CD8-positive, alpha-beta memory T cell (primary cell): ENCODE results near the gene BHLHA9. TPM values are rescaled to one million over a fixed set of nuclear protein-coding genes. Genes with fewer than 3 reads are reported as not detected.
A peak's percentile ranks its signal among the peaks of the same experiment; 100 is the strongest.

Source experiments
- CTCF ChIA-PET: fragments of 350-600 bp; sonication (Branson Sonifier 250); formaldehyde crosslinking; loops from one replicate; lab custom pipeline; 2021; ENCODE audit warnings: antibody characterized with exemption; lab: Charles Lee
- POLR2A ChIA-PET: fragments of 350-600 bp; sonication (Branson Sonifier 250); formaldehyde crosslinking; loops from one replicate; lab custom pipeline; 2021; ENCODE audit warnings: antibody characterized with exemption; lab: Charles Lee
- DNase-seq, 5 donors: peaks; one replicate each; pipeline versions ENCODE4 v3.0.0 to v3.0.0-alpha.2; 2020 to 2022; ENCODE audit warnings: mixed read lengths in 1 of 5
- H3K27ac ChIP-seq: one replicate; pipeline ENCODE4 v1.7.0; 2013; ENCODE audit warnings: low read depth, mild to moderate bottlenecking, low read length, moderate library complexity
- H3K27me3 ChIP-seq: 2 replicates; pipeline ENCODE4 v1.7.0; 2013; ENCODE audit warnings: low read length, mild to moderate bottlenecking; ENCODE audit not compliant: insufficient read depth, poor library complexity, severe bottlenecking
- H3K36me3 ChIP-seq: 2 replicates; pipeline ENCODE4 v1.7.0; 2013; ENCODE audit warnings: mild to moderate bottlenecking, low read length, moderate library complexity; ENCODE audit not compliant: insufficient read depth
- H3K4me1 ChIP-seq: 2 replicates; pipeline ENCODE4 v1.7.0; 2013; ENCODE audit warnings: mild to moderate bottlenecking, low read length, moderate library complexity; ENCODE audit not compliant: insufficient read depth
- H3K4me3 ChIP-seq: 2 replicates; pipeline ENCODE4 v1.7.0; 2013; ENCODE audit warnings: mild to moderate bottlenecking, low read length
- H3K9me3 ChIP-seq: 2 replicates; pipeline ENCODE4 v1.7.0; 2013; ENCODE audit warnings: mild to moderate bottlenecking, low read length
- H3K27ac Mint-ChIP-seq, 8 donors: one replicate each; pipeline ENCODE4 v1.8.0; 2020 to 2021; ENCODE audit warnings: mixed read lengths in 8 of 8, mild to moderate bottlenecking in 6 of 8, inconsistent platforms in 3 of 8, moderate library complexity in 3 of 8
- H3K27me3 Mint-ChIP-seq, 2 donors: one replicate each; pipeline ENCODE4 v1.8.0; 2020 to 2021; ENCODE audit warnings: mixed read lengths in 2 of 2, mild to moderate bottlenecking in 1 of 2, moderate library complexity in 1 of 2
- H3K36me3 Mint-ChIP-seq, 3 donors: one replicate each; pipeline ENCODE4 v1.8.0; 2020 to 2021; ENCODE audit warnings: mixed read lengths in 3 of 3, inconsistent platforms in 1 of 3, mild to moderate bottlenecking in 1 of 3
- H3K4me1 Mint-ChIP-seq, 3 donors: one replicate each; pipeline ENCODE4 v1.8.0; 2020 to 2021; ENCODE audit warnings: mixed read lengths in 3 of 3, inconsistent platforms in 1 of 3, mild to moderate bottlenecking in 1 of 3
- H3K4me3 Mint-ChIP-seq, 7 donors: one replicate each; pipeline ENCODE4 v1.8.0; 2020 to 2021; ENCODE audit warnings: mixed read lengths in 7 of 7, mild to moderate bottlenecking in 6 of 7, moderate library complexity in 4 of 7, inconsistent platforms in 2 of 7
- H3K9me3 Mint-ChIP-seq, 5 donors: one replicate each; pipeline ENCODE4 v1.8.0; 2020 to 2022; ENCODE audit warnings: mixed read lengths in 5 of 5, mild to moderate bottlenecking in 3 of 5, moderate library complexity in 2 of 5, inconsistent platforms in 1 of 5
- polyA plus RNA-seq: library from polyadenylated mRNA; unstranded; fragments of 300-500 nt; fragmentation: Illumina TruSeq; gene quantifications from one replicate; pipeline ENCODE4 v1.2.3, GENCODE V29; 2021
- total RNA-seq, 2 experiments: library from RNA; stranded (reverse); gene quantifications; one replicate each; pipeline ENCODE4 v1.2.3, GENCODE V29; 2021

The BHLHA9 gene
- total and polyA plus RNA-seq, 3 experiments from 2014 or later = not detected

DNA sequence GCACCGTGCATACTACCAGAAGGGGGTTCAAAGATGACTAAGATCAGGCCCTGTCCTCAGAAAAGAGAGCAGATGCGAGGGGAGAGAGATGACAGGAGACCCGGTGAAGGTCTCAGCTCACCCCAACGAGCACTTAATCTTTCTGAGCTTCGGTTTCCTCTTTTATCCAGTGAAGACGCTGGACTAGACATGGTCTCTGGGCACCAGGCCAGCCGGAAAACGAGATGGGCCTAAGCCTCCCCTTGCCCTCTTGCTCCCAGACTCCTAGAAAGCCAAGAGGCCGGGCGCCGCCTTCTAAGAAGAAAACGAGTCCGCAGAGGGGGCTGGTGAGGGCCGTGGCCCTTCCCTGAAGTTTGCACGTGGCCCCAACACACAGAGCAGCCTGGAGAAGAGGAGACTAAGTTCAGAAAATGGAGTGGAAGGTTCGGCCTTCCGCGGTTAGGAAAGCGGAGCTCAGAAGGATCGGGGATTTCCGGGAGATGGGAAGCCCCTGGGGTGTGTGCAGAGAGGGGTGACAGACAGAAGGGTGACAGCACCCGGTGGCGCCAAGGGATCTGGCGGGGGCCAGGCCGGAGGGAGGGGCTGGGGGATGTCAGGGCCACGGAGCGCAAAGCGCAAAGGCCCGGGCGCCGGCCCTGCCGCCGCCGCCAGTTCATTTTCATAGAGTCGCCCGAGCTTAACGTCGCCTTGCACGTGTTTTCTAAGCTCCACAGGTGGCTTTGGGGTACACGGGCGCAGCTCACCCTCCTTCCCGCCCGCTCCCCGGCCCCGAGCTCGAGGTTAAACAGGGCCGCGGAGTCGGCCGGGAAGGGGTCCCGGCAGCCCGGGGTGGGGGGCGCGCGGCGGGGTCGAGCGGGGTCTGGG, 42.1 kb upstream of the BHLHA9 start:
- CTCF ChIA-PET = interaction anchor here (0.6 to 2.0 kb wide), 5 partner anchors 15 to 45 kb away, joined by 3 to 5 read pairs (median 4); no protein-coding TSS in a partner anchor
- Histone ChIP-seq H3K9me3 (no peaks in the 10 kb centered on the region), H3K27me3 (peaks cover 5% of the 10 kb centered on the region), H3K27ac (no peak overlapping the region), H3K4me3 (no peak overlapping the region), H3K4me1 (peaks cover 5% of the 10 kb centered on the region), H3K36me3 (no peaks in the 10 kb centered on the region)
- peak in 4 of 5 donors; percentile 21 to 52 (median 41) for DNase-seq
- POLR2A ChIA-PET = interaction anchor here (0.5 to 1.7 kb wide), 4 partner anchors 27 to 440 kb away, joined by 3 to 5 read pairs (median 4); no protein-coding TSS in a partner anchor
- H3K9me3 Mint-ChIP-seq = peaks cover 0 to 1% (median 0%) of the 10 kb centered on the region in 5 donors
- H3K4me3 Mint-ChIP-seq = peak overlapping the region; percentile 84 to 93 (median 89)
- H3K4me1 Mint-ChIP-seq = peaks cover 16 to 30% (median 21%) of the 10 kb centered on the region in 3 donors
- peak overlapping the region; percentile 13 to 85 (median 55) for H3K27ac Mint-ChIP-seq
- H3K27me3 Mint-ChIP-seq = peaks cover 24 to 28% of the 10 kb centered on the region in 2 donors
- H3K36me3 Mint-ChIP-seq = peaks cover 0 to 4% (median 0%) of the 10 kb centered on the region in 3 donors

DNA sequence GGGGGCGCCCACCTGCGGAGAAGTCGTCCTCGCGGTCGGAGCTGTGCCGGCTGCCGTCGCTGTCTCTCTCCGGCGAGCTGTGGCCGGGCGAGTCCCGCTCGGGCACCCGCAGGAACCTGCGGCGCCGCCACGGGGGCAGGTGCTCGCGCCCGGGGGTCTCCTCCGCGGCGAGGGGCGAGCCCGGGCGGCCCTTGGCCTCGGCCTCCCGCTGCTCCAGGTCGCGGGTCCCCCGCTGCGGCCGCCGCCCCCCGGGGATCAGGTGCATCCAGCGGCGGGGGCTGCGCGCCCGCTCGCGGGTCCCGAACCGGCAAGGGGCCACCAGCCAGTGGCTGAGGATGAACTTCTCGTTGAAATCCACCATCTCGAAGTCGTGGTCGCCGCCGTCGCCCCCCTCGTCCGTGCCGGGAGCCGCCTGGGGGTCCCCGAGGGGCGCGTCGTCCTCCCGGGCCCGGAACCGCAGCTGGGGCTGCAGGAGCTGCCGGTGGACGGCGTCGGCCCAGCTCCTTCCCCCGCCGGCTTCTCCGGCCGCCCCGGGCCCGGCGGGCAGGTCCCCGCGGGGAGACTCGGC, 41.4 kb upstream of the BHLHA9 start:
- Mint-ChIP-seq H3K36me3 (peaks cover 0 to 4% (median 0%) of the 10 kb centered on the region in 3 donors), H3K27me3 (peaks cover 24 to 29% of the 10 kb centered on the region in 2 donors), H3K4me3 (peak overlapping the region in 2 of 7 donors; percentile 90 to 93), H3K4me1 (peaks cover 16 to 30% (median 21%) of the 10 kb centered on the region in 3 donors), H3K9me3 (peaks cover 0 to 1% (median 0%) of the 10 kb centered on the region in 5 donors), H3K27ac (no peak overlapping the region)
- CTCF ChIA-PET = interaction anchor here (0.6 to 2.0 kb wide), 5 partner anchors 16 to 44 kb away, joined by 3 to 5 read pairs (median 4); no protein-coding TSS in a partner anchor
- POLR2A ChIA-PET = interaction anchor here (0.5 to 1.7 kb wide), 5 partner anchors 28 to 440 kb away, joined by 3 to 5 read pairs (median 4); no protein-coding TSS in a partner anchor
- H3K4me1 ChIP-seq = peaks cover 5% of the 10 kb centered on the region
- no peak overlapping the region for H3K4me3 ChIP-seq
- no peaks in the 10 kb centered on the region for H3K9me3 ChIP-seq
- H3K36me3 ChIP-seq = no peaks in the 10 kb centered on the region
- DNase-seq = no peak
- H3K27me3 ChIP-seq = peaks cover 5% of the 10 kb centered on the region
- no peak overlapping the region for H3K27ac ChIP-seq

DNA sequence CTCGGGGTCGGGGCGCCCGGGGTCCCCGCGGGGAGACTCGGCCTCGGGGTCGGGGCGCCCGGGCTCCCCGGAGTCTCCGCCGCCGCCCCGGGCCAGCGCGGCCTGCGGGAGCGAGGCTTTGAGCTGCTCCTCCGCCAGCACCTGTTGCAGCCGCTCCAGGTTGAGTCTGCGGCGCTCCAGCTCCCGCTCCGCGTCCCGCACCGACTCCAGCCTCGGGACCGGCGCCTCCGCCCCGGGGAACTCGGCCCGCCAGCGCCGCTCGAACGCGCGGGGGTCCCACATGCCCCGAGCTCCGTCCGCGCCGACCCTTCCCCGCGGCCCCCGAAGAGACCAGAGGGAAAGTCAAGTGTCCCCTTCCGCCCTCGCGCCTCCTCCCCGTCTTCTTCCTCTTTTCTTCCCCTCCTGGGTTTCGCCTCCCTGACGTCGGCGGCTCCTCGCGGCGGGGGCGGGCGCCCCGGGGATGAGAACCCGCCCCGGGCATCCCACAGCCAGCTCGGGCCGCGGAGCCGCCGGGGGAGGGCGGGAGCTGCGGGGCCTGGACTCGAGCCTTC, 40.8 kb upstream of the BHLHA9 start:
- Histone ChIP-seq H3K27me3 (peaks cover 5% of the 10 kb centered on the region), H3K27ac (no peak overlapping the region), H3K9me3 (no peaks in the 10 kb centered on the region), H3K36me3 (no peaks in the 10 kb centered on the region), H3K4me3 (no peak overlapping the region), H3K4me1 (peaks cover 5% of the 10 kb centered on the region)
- peaks cover 0 to 1% (median 0%) of the 10 kb centered on the region in 5 donors for H3K9me3 Mint-ChIP-seq
- POLR2A ChIA-PET = interaction anchor here (1.0 to 1.7 kb wide), 4 partner anchors 29 to 121 kb away, joined by 3 to 4 read pairs (median 3); no protein-coding TSS in a partner anchor
- peaks cover 0 to 4% (median 3%) of the 10 kb centered on the region in 3 donors for H3K36me3 Mint-ChIP-seq
- peaks cover 24 to 35% of the 10 kb centered on the region in 2 donors for H3K27me3 Mint-ChIP-seq
- H3K27ac Mint-ChIP-seq = peak overlapping the region in 1 of 8 donors; percentile 38
- peak; percentile 18 to 49 (median 34) for DNase-seq
- peaks cover 16 to 30% (median 21%) of the 10 kb centered on the region in 3 donors for H3K4me1 Mint-ChIP-seq
- H3K4me3 Mint-ChIP-seq = peak overlapping the region; percentile 21 to 93 (median 73)
- CTCF ChIA-PET = interaction anchor here (1.0 to 2.0 kb wide), 6 partner anchors 17 to 107 kb away, joined by 3 to 5 read pairs (median 4); no protein-coding TSS in a partner anchor

DNA sequence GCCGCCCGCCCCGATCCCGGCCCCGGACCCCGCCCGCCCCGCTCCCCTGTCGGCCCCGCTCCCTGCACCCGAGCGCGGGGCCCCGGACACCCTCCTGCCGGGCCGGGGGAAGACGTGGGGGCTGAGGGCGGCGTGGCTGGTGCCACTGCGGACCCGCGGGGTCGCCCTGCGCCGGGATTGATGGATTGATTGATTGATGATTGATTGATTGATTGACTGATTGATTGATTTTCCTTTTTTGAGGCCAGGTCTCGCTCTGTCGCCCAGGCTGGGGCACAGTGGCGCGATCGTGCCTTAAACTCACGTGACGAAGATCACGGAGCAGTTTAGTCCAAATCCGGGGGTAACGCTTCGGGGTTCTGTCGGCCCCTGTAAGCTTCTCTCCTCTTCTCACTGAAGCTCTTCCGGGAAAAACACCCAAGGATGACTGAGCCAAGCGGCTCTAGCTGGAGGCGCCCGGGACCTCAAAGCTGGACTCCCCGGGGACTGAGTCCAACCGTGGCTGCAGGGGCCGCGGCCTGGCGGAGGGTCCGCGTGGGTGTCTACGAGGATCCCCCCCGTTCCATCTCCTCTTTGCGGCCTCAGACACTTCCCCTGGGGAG, 40.2 kb upstream of the BHLHA9 start:
- Mint-ChIP-seq H3K4me1 (peaks cover 16 to 30% (median 21%) of the 10 kb centered on the region in 3 donors), H3K27ac (peak overlapping the region in 6 of 8 donors; percentile 70 to 90 (median 85)), H3K4me3 (peak overlapping the region; percentile 88 to 96 (median 92)), H3K27me3 (peaks cover 24 to 38% of the 10 kb centered on the region in 2 donors), H3K36me3 (peaks cover 0 to 4% (median 3%) of the 10 kb centered on the region in 3 donors), H3K9me3 (peaks cover 0 to 1% (median 0%) of the 10 kb centered on the region in 5 donors)
- no peak overlapping the region for H3K27ac ChIP-seq
- H3K4me1 ChIP-seq = peaks cover 5% of the 10 kb centered on the region
- H3K36me3 ChIP-seq = no peaks in the 10 kb centered on the region
- no peaks in the 10 kb centered on the region for H3K9me3 ChIP-seq
- CTCF ChIA-PET = interaction anchor here (1.0 to 1.5 kb wide), 4 partner anchors 28 to 107 kb away, joined by 3 to 4 read pairs (median 3); no protein-coding TSS in a partner anchor
- DNase-seq = no peak
- POLR2A ChIA-PET = interaction anchor here (1.0 to 1.7 kb wide), 2 partner anchors 29 to 52 kb away, joined by 3 to 4 read pairs; no protein-coding TSS in a partner anchor
- peaks cover 5% of the 10 kb centered on the region for H3K27me3 ChIP-seq
- no peak overlapping the region for H3K4me3 ChIP-seq

DNA sequence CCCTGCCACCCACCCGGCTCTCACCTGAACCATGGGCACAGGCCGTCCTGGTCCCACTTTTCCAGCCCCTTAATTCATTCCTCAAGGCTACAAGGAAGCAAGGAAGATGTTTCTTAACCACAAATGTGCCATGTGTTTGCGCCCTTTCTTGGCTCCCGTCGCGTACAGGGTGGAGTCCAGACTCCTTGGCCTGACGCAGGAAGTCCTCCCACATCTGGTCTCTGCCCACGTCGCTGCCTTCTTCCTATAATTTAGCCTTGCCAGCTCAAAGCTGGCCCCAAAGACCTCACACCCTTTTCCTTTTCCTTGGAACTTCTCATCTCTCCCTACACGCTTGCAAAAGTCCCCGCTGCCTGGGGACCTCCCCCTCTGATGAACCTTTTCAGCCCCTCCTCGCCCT, 38.8 kb upstream of the BHLHA9 start:
- Histone ChIP-seq H3K9me3 (no peaks in the 10 kb centered on the region), H3K27me3 (peaks cover 5% of the 10 kb centered on the region), H3K27ac (no peak overlapping the region), H3K4me3 (no peak overlapping the region), H3K4me1 (peaks cover 5% of the 10 kb centered on the region), H3K36me3 (no peaks in the 10 kb centered on the region)
- peak overlapping the region in 6 of 7 donors; percentile 6 to 87 (median 60) for H3K4me3 Mint-ChIP-seq
- peaks cover 0 to 4% (median 3%) of the 10 kb centered on the region in 3 donors for H3K36me3 Mint-ChIP-seq
- peaks cover 0 to 2% (median 0%) of the 10 kb centered on the region in 5 donors for H3K9me3 Mint-ChIP-seq
- DNase-seq = no peak
- peaks cover 16 to 30% (median 21%) of the 10 kb centered on the region in 3 donors for H3K4me1 Mint-ChIP-seq
- POLR2A ChIA-PET = no interaction called here
- H3K27me3 Mint-ChIP-seq = peaks cover 28 to 38% of the 10 kb centered on the region in 2 donors
- CTCF ChIA-PET = no interaction called here
- H3K27ac Mint-ChIP-seq = peak overlapping the region in 1 of 8 donors; percentile 76

DNA sequence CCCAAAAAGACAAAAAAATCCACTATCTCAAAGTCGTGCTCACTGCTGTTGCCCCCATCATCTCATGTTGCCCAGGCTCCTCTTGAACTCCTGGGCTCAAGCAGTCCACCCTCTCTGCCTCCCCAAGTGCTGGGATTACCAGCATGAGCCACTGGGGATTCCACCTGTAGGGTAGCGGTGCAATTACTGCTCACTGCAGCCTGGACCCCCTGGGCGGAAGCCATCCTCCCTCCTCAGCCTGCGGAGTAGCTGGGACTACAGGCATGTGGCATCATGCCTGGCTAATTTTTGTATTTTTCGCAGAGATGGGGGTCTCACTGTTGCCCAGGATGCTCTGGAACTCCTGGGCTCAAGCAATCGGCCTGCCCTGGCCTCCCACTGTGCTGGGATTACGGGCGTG, 37.9 kb upstream of the BHLHA9 start:
- no peak overlapping the region for H3K27ac ChIP-seq
- peaks cover 0 to 4% (median 3%) of the 10 kb centered on the region in 3 donors for H3K36me3 Mint-ChIP-seq
- peaks cover 28 to 36% of the 10 kb centered on the region in 2 donors for H3K27me3 Mint-ChIP-seq
- CTCF ChIA-PET = no interaction called here
- H3K4me3 Mint-ChIP-seq = no peak overlapping the region
- no peak for DNase-seq
- no peaks in the 10 kb centered on the region for H3K36me3 ChIP-seq
- H3K9me3 ChIP-seq = no peaks in the 10 kb centered on the region
- H3K27ac Mint-ChIP-seq = no peak overlapping the region
- peaks cover 5% of the 10 kb centered on the region for H3K4me1 ChIP-seq
- peaks cover 0 to 2% (median 0%) of the 10 kb centered on the region in 5 donors for H3K9me3 Mint-ChIP-seq
- POLR2A ChIA-PET = no interaction called here
- no peak overlapping the region for H3K4me3 ChIP-seq
- H3K4me1 Mint-ChIP-seq = peaks cover 14 to 22% (median 16%) of the 10 kb centered on the region in 3 donors
- H3K27me3 ChIP-seq = peaks cover 5% of the 10 kb centered on the region

DNA sequence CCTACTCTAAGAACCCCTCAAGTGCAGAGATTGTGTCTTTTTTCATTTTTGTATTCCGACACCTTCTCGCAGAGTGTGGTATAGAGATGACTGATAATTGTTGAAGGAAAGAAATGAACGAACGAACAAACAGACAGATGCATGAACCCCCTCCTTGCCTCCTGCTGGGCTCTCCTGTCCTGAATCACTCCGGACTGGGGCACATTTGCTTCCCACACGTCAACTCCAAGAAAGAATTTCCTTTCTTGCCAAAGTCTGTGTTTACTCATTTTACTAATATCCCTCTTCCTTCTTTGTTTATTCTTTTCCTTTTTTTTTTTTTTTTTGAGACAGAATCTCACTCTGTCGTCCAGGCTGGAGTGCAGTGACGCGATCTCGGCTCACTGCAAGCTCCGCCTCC, 37.5 kb upstream of the BHLHA9 start:
- POLR2A ChIA-PET = no interaction called here
- Mint-ChIP-seq H3K27me3 (peaks cover 28 to 32% of the 10 kb centered on the region in 2 donors), H3K4me1 (peaks cover 10 to 18% (median 11%) of the 10 kb centered on the region in 3 donors), H3K27ac (peak overlapping the region in 2 of 8 donors; percentile 0 to 32), H3K9me3 (peaks cover 0 to 2% (median 0%) of the 10 kb centered on the region in 5 donors), H3K36me3 (peaks cover 0 to 4% (median 3%) of the 10 kb centered on the region in 3 donors), H3K4me3 (peak overlapping the region in 1 of 7 donors; percentile 18)
- peaks cover 5% of the 10 kb centered on the region for H3K27me3 ChIP-seq
- H3K4me3 ChIP-seq = no peak overlapping the region
- H3K27ac ChIP-seq = no peak overlapping the region
- no peaks in the 10 kb centered on the region for H3K9me3 ChIP-seq
- H3K4me1 ChIP-seq = peaks cover 5% of the 10 kb centered on the region
- CTCF ChIA-PET = no interaction called here
- DNase-seq = no peak
- no peaks in the 10 kb centered on the region for H3K36me3 ChIP-seq
